Liver (tissue), 9 donors: ENCODE results near the gene MEGF11. TPM values are rescaled to one million over a fixed set of nuclear protein-coding genes. Genes with fewer than 3 reads are reported as not detected.

Experiments
- DNase-seq: peaks from one replicate; pipeline ENCODE4 v3.0.0-alpha.2; 2017; ENCODE audit warnings: low spot score
- H3K27ac ChIP-seq, 2 donors: one replicate each; pipeline ENCODE4 v1.7.0; 2013; ENCODE audit warnings: inconsistent platforms in 2 of 2, low read length in 2 of 2, control low read depth in 1 of 2, low read depth in 1 of 2, mild to moderate bottlenecking in 1 of 2
- H3K27me3 ChIP-seq, 4 donors: one replicate each; pipeline versions ENCODE4 v1.6.1 to v1.7.0; 2013; ENCODE audit warnings: low read length in 3 of 4, inconsistent platforms in 1 of 4, mild to moderate bottlenecking in 1 of 4, moderate library complexity in 1 of 4; ENCODE audit not compliant: control insufficient read depth in 4 of 4, insufficient read depth in 4 of 4
- H3K36me3 ChIP-seq, 4 donors: one replicate each; pipeline versions ENCODE4 v1.6.1 to v1.7.0; 2013; ENCODE audit warnings: low read length in 3 of 4, mild to moderate bottlenecking in 3 of 4, low read depth in 1 of 4, moderate library complexity in 1 of 4; ENCODE audit not compliant: control insufficient read depth in 4 of 4, insufficient read depth in 3 of 4
- H3K4me1 ChIP-seq, 4 donors: one replicate each; pipeline versions ENCODE4 v1.6.1 to v1.7.0; 2013; ENCODE audit warnings: low read length in 3 of 4, mild to moderate bottlenecking in 3 of 4, moderate library complexity in 1 of 4; ENCODE audit not compliant: control insufficient read depth in 4 of 4, insufficient read depth in 4 of 4
- H3K4me3 ChIP-seq, 3 donors: one replicate each; pipeline versions ENCODE4 v1.6.1 to v1.7.0; 2013; ENCODE audit warnings: low read length in 3 of 3, control low read depth in 1 of 3, low read depth in 1 of 3, mild to moderate bottlenecking in 1 of 3
- H3K9ac ChIP-seq, 2 donors: one replicate each; pipeline ENCODE4 v1.7.0; 2013; ENCODE audit warnings: low read length in 2 of 2, mild to moderate bottlenecking in 2 of 2, moderate library complexity in 2 of 2, control low read depth in 1 of 2, low read depth in 1 of 2
- H3K9me3 ChIP-seq, 4 donors: one replicate each; pipeline versions ENCODE4 v1.6.1 to v1.7.0; 2013; ENCODE audit warnings: low read length in 3 of 4; ENCODE audit not compliant: control insufficient read depth in 4 of 4
- EGR1 ChIP-seq, 2 donors: IDR thresholded peaks; 2 replicates each; pipeline ENCODE4 v1.6.1; 2016 to 2018; ENCODE audit warnings: antibody characterized with exemption in 2 of 2, low read depth in 2 of 2
- FOXA1 ChIP-seq: IDR thresholded peaks from 2 replicates; pipeline ENCODE4 v1.6.1; 2016; ENCODE audit warnings: antibody characterized with exemption
- FOXA2 ChIP-seq: IDR thresholded peaks from 2 replicates; pipeline ENCODE4 v1.6.1; 2016; ENCODE audit warnings: antibody characterized with exemption
- GABPA ChIP-seq, 2 donors: IDR thresholded peaks in 1 of 2; conservative IDR thresholded peaks in 1 of 2; 2 replicates each; pipeline ENCODE4 v1.6.1; 2016; ENCODE audit warnings: antibody characterized with exemption in 2 of 2, mild to moderate bottlenecking in 1 of 2, moderate library complexity in 1 of 2
- HNF4A ChIP-seq, 2 donors: conservative IDR thresholded peaks; 2 replicates each; pipeline ENCODE4 v1.6.1; 2016; ENCODE audit warnings: antibody characterized with exemption in 2 of 2, mild to moderate bottlenecking in 2 of 2
- JUND ChIP-seq, 2 donors: IDR thresholded peaks; 2 replicates each; pipeline ENCODE4 v1.6.1; 2016; ENCODE audit warnings: antibody characterized with exemption in 2 of 2
- MAX ChIP-seq: IDR thresholded peaks from 2 replicates; pipeline ENCODE4 v1.6.1; 2016; ENCODE audit warnings: antibody characterized with exemption
- REST ChIP-seq: IDR thresholded peaks from 2 replicates; pipeline ENCODE4 v1.6.1; 2016; ENCODE audit warnings: antibody characterized with exemption, mild to moderate bottlenecking
- YY1 ChIP-seq: IDR thresholded peaks from 2 replicates; pipeline ENCODE4 v1.6.1; 2016; ENCODE audit warnings: antibody characterized with exemption, mild to moderate bottlenecking
- ZBTB33 ChIP-seq: IDR thresholded peaks from 2 replicates; pipeline ENCODE4 v1.6.1; 2016; ENCODE audit warnings: antibody characterized with exemption
- WGBS: extraction: QIAGEN DNeasy Blood & Tissue Kit; methylation state at CpG from one replicate; pipeline ENCODE4 v1.1.7; 2013; 5-methylcytosine and 5-hydroxymethylcytosine counted together
- polyA plus RNA-seq, 2 donors: library from polyadenylated mRNA; stranded (reverse) in 1 of 2; unstranded in 1 of 2; fragments of 200-250 nt in 1 of 2; fragments of >200 nt in 1 of 2; fragmentation: Nextera tagmentation in 1 of 2; extraction: Ambion mirVana in 1 of 2; gene quantifications; one replicate each; pipeline versions ENCODE4 v1.2.1 to v1.2.3, GENCODE V29; 2013 to 2015
- total RNA-seq, 2 donors: library from RNA; depleted of rRNA; stranded (reverse); fragments of >200 nt; gene quantifications; one replicate each; pipeline ENCODE4 v1.2.3, GENCODE V29; 2014
- donor health status: healthy.
- donor health status: healthy.
- donor health status: healthy.
- donor health status: healthy.
- donor health status: healthy.

Gene MEGF11
- total and polyA plus RNA-seq, 4 donors, result under 0.01 to 0.51 (median 0.03) TPM; not detected in 1

GRCh38 chr15:65957451-65957850 is 296.1 kb downstream of the MEGF11 start:
- no peak overlapping the region for H3K27ac ChIP-seq
- no peak for DNase-seq
- no peaks in the 10 kb centered on the region for H3K36me3 ChIP-seq
- no peaks in the 10 kb centered on the region for H3K4me1 ChIP-seq
- H3K9ac ChIP-seq, result no peak overlapping the region
- peaks cover 0 to 6% (median 1%) of the 10 kb centered on the region in 4 donors for H3K27me3 ChIP-seq
- H3K9me3 ChIP-seq, result no peaks in the 10 kb centered on the region
- H3K4me3 ChIP-seq, result no peak overlapping the region
- TF ChIP-seq YY1 (no peak), JUND (IDR thresholded peaks at IDR 0.05) (no peak), REST (no peak), FOXA1 (no peak), ZBTB33 (no peak), FOXA2 (no peak), GABPA (IDR thresholded peaks at IDR 0.05 in 1 of 2, conservative IDR thresholded peaks at IDR 0.05 in 1 of 2) (no peak), HNF4A (conservative IDR thresholded peaks at IDR 0.05) (no peak), MAX (no peak)
- 62% methylated on average over 7 of the region's 7 CpGs for WGBS

- Histone ChIP-seq H3K27me3 (peaks cover 0 to 6% (median 1%) of the 10 kb centered on the region in 4 donors), H3K9ac (no peak overlapping the region), H3K27ac (no peak overlapping the region), H3K4me3 (no peak overlapping the region), H3K9me3 (no peaks in the 10 kb centered on the region), H3K4me1 (no peaks in the 10 kb centered on the region), H3K36me3 (no peaks in the 10 kb centered on the region)
- 92% methylated on average over 3 of the region's 3 CpGs for WGBS
- DNase-seq, result no peak
- TF ChIP-seq FOXA2, result no peak
- no peak for TF ChIP-seq JUND (IDR thresholded peaks at IDR 0.05)
- no peak for TF ChIP-seq REST
- TF ChIP-seq EGR1 (IDR thresholded peaks at IDR 0.05; ENCODE audit: low read depth in 2 of 2), result no peak
- TF ChIP-seq YY1, result no peak
- no peak for TF ChIP-seq GABPA (IDR thresholded peaks at IDR 0.05 in 1 of 2, conservative IDR thresholded peaks at IDR 0.05 in 1 of 2)
Observed at GRCh38 chr15:65956899-65957298, 296.7 kb downstream of the MEGF11 start.
